B cell (primary cell): ENCODE data around the gene OR52N4.

Source experiments
- EZH2 ChIP-seq: IDR thresholded peaks from 2 replicates; pipeline ENCODE4 v1.6.1; 2012; ENCODE audit warnings: borderline replicate concordance, low read depth, mild to moderate bottlenecking, moderate library complexity, low read length; ENCODE audit not compliant: insufficient read depth, poor library complexity, severe bottlenecking
- TF ChIP-seq, protein P1 (sequence below): fragments of 200-600 bp; IDR thresholded peaks from one replicate; pipeline ENCODE4 v1.8.0; 2022; ENCODE audit warnings: antibody characterized with exemption, mild to moderate bottlenecking

DNA sequence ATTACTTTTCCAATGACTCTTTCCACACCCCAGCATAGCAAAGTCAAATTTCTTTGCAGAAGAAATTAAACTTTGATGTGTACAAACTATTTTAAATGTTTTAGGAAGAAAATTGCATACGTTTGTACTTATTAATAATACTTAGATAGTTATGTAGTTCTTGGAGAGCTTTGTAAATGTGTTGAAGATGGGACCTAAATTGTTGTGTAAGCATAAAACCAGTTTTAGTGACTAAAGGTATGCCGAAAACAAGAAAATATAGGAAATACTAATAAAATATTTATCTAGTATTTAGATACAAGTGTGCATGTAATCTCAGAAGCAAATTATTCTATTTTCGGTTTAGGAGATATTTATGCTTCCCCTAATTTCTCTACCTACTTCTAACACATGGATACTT is 4.2 kb upstream of the OR52N4 start:
- TF ChIP-seq, protein P1, sequence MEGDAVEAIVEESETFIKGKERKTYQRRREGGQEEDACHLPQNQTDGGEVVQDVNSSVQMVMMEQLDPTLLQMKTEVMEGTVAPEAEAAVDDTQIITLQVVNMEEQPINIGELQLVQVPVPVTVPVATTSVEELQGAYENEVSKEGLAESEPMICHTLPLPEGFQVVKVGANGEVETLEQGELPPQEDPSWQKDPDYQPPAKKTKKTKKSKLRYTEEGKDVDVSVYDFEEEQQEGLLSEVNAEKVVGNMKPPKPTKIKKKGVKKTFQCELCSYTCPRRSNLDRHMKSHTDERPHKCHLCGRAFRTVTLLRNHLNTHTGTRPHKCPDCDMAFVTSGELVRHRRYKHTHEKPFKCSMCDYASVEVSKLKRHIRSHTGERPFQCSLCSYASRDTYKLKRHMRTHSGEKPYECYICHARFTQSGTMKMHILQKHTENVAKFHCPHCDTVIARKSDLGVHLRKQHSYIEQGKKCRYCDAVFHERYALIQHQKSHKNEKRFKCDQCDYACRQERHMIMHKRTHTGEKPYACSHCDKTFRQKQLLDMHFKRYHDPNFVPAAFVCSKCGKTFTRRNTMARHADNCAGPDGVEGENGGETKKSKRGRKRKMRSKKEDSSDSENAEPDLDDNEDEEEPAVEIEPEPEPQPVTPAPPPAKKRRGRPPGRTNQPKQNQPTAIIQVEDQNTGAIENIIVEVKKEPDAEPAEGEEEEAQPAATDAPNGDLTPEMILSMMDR: no peak
- no peak for TF ChIP-seq EZH2
